Body of pancreas (tissue), 4 donors: ENCODE results near the gene HES4. TPM values are rescaled to one million over a fixed set of nuclear protein-coding genes. Genes with fewer than 3 reads are reported as not detected.
A peak's percentile ranks its signal among the peaks of the same experiment; 100 is the strongest.

Experiments used
- ATAC-seq: fragments of 150-250 bp; one replicate; pipeline ENCODE4 v1.9.1; 2016
- DNase-seq, 4 donors: peaks; one replicate each; pipeline ENCODE4 v3.0.0-alpha.2; 2019
- H3K27ac ChIP-seq, 4 donors: fragments of 200-600 bp; sonication (generic); 1 replicate in 3 of 4; 2 replicates in 1 of 4; pipeline versions ENCODE4 v1.5.1 to v1.6.1; 2016 to 2019; ENCODE audit warnings: mild to moderate bottlenecking in 1 of 4, mixed read lengths in 1 of 4, moderate library complexity in 1 of 4
- H3K27me3 ChIP-seq, 2 donors: fragments of 200-600 bp; sonication (generic); one replicate each; pipeline ENCODE4 v1.6.0; 2016; ENCODE audit warnings: mild to moderate bottlenecking in 1 of 2
- H3K36me3 ChIP-seq, 2 donors: fragments of 200-600 bp; sonication (generic); replicated peaks in 1 of 2; 2 replicates each; pipeline ENCODE4 v1.5.1; 2016; ENCODE audit warnings: low read depth in 2 of 2; ENCODE audit not compliant: insufficient read depth in 1 of 2
- H3K4me1 ChIP-seq: fragments of 200-600 bp; sonication (generic); one replicate; pipeline ENCODE4 v1.6.0; 2016
- H3K4me3 ChIP-seq, 2 donors: fragments of 200-600 bp; sonication (generic); 1 replicate in 1 of 2; 2 replicates in 1 of 2; pipeline ENCODE4 v1.5.1; 2016 to 2019
- H3K9me3 ChIP-seq, 3 donors: fragments of 200-600 bp; sonication (generic); 1 replicate in 2 of 3; 2 replicates in 1 of 3; pipeline ENCODE4 v1.5.1; 2016
- POLR2A ChIP-seq, 3 donors: fragments of 450-650 bp; IDR thresholded peaks; one replicate each; pipeline ENCODE4 v1.6.1; 2016; ENCODE audit warnings: antibody characterized with exemption in 3 of 3, mild to moderate bottlenecking in 2 of 3
- WGBS, 2 donors: methylation state at CpG; one replicate each; pipeline ENCODE4 v1.1.5; 2017; 5-methylcytosine and 5-hydroxymethylcytosine counted together
- intact Hi-C: fragments of 100-400 bp; cut with DNase I; formaldehyde crosslinking; loops from one replicate; pipeline ENCODE4 v1.15.1; 2023
- total RNA-seq, 2 donors: library from RNA; depleted of rRNA; stranded (reverse); fragments of >200 nt; gene quantifications; one replicate each; pipeline ENCODE4 v1.1.0, GENCODE V29; 2016
- TF ChIP-seq, protein P1 (sequence below), 7 experiments: fragments of 450-650 bp in 4 of 7; fragments of 200-600 bp in 3 of 7; sonication (generic) in 3 of 7; IDR thresholded peaks; one replicate each; pipeline ENCODE4 v1.5.1; 2016 to 2019; ENCODE audit warnings: antibody characterized with exemption in 7 of 7

Gene HES4
- total RNA-seq, 2 donors from 2014 or later: 44.1 to 97.2 TPM

DNA sequence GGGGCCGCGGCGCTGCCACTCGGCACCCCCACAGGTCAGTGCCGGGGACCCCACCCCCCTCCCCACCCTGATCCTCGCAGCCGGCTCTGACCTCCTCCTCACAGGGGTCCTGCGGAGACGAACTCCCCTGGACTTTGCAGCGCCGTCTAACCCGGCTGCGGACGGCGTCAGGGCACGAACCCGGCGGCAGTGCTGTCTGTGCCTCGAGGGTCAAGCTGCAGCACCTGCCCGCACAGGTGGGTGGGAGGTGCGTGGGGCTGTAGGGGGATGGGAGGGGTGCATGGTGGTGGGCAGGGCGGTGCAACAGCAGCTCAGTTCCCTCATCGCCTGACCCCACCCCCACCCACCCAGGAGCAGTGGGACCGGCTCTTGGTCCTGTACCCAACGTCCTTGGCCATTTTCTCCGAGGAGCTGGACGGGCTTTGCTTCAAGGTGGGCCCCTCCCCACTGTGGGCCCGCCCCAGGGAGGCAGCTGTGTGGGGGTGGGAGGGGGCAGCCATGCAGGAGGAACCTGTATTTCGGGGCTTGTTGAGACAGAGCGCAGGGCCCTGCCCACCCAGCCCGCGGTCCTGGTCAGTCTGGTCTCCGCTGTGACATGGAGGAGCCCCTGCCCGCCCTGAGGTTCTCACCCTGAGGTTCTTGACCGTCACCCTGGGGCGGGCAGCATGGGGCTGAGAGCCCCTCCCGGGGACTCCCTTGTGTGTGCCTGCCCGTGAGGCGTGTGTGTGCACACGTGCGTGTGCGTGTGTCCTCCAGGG, 28.7 kb downstream of the HES4 start:
- DNase-seq (no peak), ATAC-seq (no peak)
- intact Hi-C loops: no loop called here
- Histone ChIP-seq H3K36me3 (no peaks in the 10 kb centered on the region), H3K9me3 (no peaks in the 10 kb centered on the region), H3K27ac (no peak overlapping the region), H3K4me3 (no peak overlapping the region), H3K4me1 (peaks cover 23% of the 10 kb centered on the region), H3K27me3 (peaks cover 0 to 6% of the 10 kb centered on the region in 2 donors)
- TF ChIP-seq, protein P1, sequence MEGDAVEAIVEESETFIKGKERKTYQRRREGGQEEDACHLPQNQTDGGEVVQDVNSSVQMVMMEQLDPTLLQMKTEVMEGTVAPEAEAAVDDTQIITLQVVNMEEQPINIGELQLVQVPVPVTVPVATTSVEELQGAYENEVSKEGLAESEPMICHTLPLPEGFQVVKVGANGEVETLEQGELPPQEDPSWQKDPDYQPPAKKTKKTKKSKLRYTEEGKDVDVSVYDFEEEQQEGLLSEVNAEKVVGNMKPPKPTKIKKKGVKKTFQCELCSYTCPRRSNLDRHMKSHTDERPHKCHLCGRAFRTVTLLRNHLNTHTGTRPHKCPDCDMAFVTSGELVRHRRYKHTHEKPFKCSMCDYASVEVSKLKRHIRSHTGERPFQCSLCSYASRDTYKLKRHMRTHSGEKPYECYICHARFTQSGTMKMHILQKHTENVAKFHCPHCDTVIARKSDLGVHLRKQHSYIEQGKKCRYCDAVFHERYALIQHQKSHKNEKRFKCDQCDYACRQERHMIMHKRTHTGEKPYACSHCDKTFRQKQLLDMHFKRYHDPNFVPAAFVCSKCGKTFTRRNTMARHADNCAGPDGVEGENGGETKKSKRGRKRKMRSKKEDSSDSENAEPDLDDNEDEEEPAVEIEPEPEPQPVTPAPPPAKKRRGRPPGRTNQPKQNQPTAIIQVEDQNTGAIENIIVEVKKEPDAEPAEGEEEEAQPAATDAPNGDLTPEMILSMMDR (IDR thresholded peaks at IDR 0.05): no peak
- TF ChIP-seq POLR2A (IDR thresholded peaks at IDR 0.05): no peak
- 29 to 40% methylated on average over 3 to 38 of the region's 42 CpGs for WGBS, 2 donors

DNA sequence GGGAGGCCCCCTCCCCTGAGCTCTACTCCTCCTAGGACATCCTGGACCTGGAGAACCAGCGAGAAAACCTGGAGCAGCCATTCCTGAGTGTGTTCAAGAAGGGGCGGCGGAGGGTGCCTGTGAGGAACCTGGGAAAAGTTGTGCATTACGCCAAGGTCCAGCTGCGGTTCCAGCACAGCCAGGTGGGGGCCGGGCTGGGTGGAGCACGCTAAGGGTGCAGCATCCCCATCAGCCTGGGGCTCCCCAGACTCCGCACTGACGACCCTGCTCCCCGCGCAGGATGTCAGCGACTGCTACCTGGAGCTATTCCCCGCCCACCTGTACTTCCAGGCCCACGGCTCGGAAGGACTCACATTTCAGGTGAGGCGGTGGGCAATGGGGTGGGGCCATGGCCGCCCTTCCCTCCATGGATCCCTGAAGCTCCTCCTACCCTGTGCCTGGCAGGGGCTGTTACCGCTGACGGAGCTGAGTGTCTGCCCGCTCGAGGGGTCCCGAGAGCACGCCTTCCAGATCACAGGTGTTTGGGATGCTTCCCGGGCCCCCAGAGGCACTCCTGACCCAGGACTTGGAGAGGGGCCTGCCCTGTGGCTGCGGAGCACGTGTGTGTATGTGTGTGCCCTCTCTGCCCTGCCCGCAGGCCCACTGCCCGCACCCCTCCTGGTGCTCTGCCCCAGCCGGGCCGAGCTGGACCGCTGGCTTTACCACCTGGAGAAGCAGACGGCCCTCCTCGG, 29.5 kb downstream of the HES4 start:
- 11 to 16% methylated on average over 5 to 33 of the region's 33 CpGs for WGBS, 2 donors
- intact Hi-C loops: no loop called here
- H3K27ac ChIP-seq: no peak overlapping the region
- H3K9me3 ChIP-seq: no peaks in the 10 kb centered on the region
- peaks cover 20% of the 10 kb centered on the region for H3K4me1 ChIP-seq
- TF ChIP-seq POLR2A (IDR thresholded peaks at IDR 0.05): no peak
- TF ChIP-seq, protein P1 (IDR thresholded peaks at IDR 0.05): no peak
- DNase-seq (no peak), ATAC-seq (no peak)
- peaks cover 0 to 6% of the 10 kb centered on the region in 2 donors for H3K27me3 ChIP-seq
- no peak overlapping the region for H3K4me3 ChIP-seq
- H3K36me3 ChIP-seq: no peaks in the 10 kb centered on the region

DNA sequence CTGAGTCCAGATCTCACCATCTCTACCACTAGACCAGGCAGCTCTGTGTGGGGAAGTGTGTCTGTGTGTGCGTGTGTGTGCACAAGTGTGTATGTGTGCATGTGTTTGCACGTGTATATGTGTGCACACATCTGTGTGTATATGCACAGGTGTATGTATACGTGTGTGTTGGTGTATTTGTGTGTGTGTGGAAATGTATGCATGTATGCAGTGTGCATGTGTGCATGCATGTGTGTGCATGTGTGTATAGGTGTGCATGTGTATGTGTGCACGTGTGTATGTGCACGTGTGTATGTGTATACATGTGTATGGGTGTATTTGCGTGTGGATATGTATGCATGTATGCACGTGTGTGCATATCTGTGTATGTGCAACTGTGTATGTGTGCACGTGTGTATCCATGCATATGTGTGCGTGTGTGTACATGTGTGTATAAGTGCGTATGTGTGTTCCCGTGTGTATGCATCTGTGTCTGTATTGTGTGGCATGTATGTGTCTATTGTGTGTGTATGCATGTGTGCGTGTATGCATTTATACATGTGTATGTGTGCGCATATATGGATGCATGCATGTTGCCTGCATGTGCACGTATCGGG, 30.5 kb downstream of the HES4 start:
- H3K4me3 ChIP-seq: no peak overlapping the region
- 67 to 74% methylated on average over 15 of the region's 15 CpGs for WGBS, 2 donors
- H3K9me3 ChIP-seq: no peaks in the 10 kb centered on the region
- TF ChIP-seq, protein P1 (IDR thresholded peaks at IDR 0.05): no peak
- DNase-seq (no peak), ATAC-seq (no peak)
- intact Hi-C loops: no loop called here
- H3K36me3 ChIP-seq: no peaks in the 10 kb centered on the region
- H3K27me3 ChIP-seq: peaks cover 0 to 6% of the 10 kb centered on the region in 2 donors
- peaks cover 20% of the 10 kb centered on the region for H3K4me1 ChIP-seq
- H3K27ac ChIP-seq: no peak overlapping the region

DNA sequence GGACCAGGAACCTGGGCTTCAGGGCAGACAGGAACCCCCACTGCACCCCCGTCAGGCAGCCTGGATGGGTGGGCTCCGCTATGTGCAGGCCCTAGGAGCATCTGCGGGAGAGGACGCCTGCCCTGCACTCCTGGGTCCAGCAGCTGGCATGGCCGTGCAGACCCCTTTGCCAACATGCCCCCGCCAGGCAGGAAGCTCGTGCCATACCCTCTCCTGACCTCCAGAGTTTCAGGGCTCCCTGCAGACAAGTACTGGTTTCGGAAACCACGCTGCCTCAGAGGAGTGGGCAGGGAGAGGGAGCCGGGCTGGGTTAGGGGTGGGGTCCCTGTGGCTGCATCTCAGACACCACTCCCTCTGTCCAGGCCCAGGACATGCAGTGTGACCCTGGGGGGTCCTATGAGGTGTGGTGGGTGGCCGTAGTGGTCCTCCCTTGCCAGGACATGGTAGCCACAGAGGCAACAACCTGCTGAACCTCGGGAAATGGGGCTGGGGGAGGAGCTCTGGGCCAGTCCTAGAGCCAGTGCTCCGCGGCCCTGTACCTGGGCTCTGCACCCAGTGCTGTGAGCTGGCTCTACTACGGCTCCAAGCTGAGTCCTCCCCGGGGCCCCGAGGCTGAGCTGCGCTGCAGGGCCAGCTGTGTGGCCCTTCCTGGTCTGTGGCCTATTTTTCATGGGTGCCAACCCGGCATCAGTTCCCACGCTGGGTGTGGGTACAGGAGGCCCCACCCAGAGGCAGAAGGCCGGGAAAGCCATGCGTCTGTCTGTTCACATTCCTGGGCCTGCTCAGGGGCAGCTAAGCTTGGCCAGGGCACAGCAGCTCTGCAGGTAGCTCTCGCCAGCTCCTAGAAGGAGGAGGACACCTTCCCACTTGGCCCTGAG, 32.2 kb downstream of the HES4 start:
- TF ChIP-seq, protein P1 (IDR thresholded peaks at IDR 0.05): no peak
- TF ChIP-seq POLR2A (IDR thresholded peaks at IDR 0.05): no peak
- DNase-seq (peak in 1 of 4 donors; percentile 50), ATAC-seq (no peak)
- WGBS, 2 donors: 55 to 77% methylated on average over 10 to 20 of the region's 23 CpGs
- H3K36me3 ChIP-seq: no peaks in the 10 kb centered on the region
- H3K9me3 ChIP-seq: no peaks in the 10 kb centered on the region
- intact Hi-C loops: no loop called here
- H3K27me3 ChIP-seq: peaks cover 0 to 6% of the 10 kb centered on the region in 2 donors
- H3K4me1 ChIP-seq: peaks cover 20% of the 10 kb centered on the region
- no peak overlapping the region for H3K27ac ChIP-seq
- H3K4me3 ChIP-seq: no peak overlapping the region
